IPS-15b (cell line): ENCODE results near the gene PLAAT2.
"Not testable (repeated sequence)": the region's sequence is repeated elsewhere in the genome, so short reads cannot be mapped to it uniquely, and the experiment has no call there.

Experiments
- H3K27me3 ChIP-seq: one replicate; pipeline ENCODE4 v1.6.1; 2013; ENCODE audit warnings: low read length; ENCODE audit not compliant: control insufficient read depth, insufficient read depth
- H3K36me3 ChIP-seq: one replicate; pipeline ENCODE4 v1.6.1; 2013; ENCODE audit warnings: low read length; ENCODE audit not compliant: control insufficient read depth, insufficient read depth
- H3K4me1 ChIP-seq: one replicate; pipeline ENCODE4 v1.6.1; 2013; ENCODE audit warnings: mild to moderate bottlenecking, low read length; ENCODE audit not compliant: control insufficient read depth, insufficient read depth
- H3K4me3 ChIP-seq: one replicate; pipeline ENCODE4 v1.5.1; 2013; ENCODE audit warnings: low read depth, low read length
- H3K9ac ChIP-seq: one replicate; pipeline ENCODE4 v1.6.1; 2013; ENCODE audit warnings: low read depth, mild to moderate bottlenecking, low read length
- H3K9me3 ChIP-seq: one replicate; pipeline ENCODE4 v1.6.1; 2013; ENCODE audit warnings: mild to moderate bottlenecking, low read length; ENCODE audit not compliant: control insufficient read depth, insufficient read depth

The PLAAT2 gene

DNA sequence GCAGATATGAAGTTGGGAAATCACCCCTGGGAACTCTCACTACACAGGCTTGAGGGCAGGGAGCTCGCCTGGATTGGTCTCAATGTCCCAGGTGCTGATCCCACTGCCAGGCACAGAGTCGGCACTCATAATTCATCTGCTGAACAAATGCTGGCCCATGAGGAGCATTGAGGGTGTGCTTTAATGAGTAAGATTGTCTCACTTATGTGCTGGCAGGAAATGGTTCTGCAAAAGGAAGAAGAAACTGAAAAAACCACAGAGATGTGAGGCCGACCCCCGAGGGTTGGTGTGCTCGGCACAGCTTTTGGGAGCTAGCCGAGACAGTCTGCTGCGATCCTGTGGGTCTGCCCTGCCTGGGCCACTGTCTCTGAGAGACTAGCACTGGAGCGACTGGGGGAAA is 9.4 kb downstream of the PLAAT2 start:
- Histone ChIP-seq H3K9me3 (no peaks in the 10 kb centered on the region), H3K36me3 (no peaks in the 10 kb centered on the region), H3K9ac (no peak overlapping the region), H3K4me1 (peaks cover 4% of the 10 kb centered on the region), H3K4me3 (no peak overlapping the region), H3K27me3 (no peaks in the 10 kb centered on the region)

DNA sequence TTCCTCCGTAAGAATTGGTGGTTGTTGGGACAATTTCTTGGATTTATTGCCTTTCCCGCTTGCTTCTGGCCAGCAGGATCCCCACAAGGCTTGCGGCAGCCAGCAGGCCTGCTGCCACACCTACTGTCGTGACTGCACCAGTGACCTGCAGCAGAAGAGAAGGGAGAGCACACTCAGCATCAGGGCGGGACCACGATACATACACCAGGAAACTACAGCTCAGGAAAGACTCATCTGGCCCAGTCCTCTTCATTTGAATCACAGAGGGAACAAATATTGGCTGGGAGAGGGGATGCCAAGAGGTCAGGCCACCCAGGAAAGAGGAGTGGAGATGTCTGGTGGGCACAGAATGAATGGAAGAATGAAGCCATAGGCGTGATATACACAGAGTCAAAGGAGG is 10.3 kb downstream of the PLAAT2 start:
- H3K27me3 ChIP-seq = no peaks in the 10 kb centered on the region
- H3K4me1 ChIP-seq = peaks cover 4% of the 10 kb centered on the region
- H3K4me3 ChIP-seq = no peak overlapping the region
- no peaks in the 10 kb centered on the region for H3K36me3 ChIP-seq
- H3K9me3 ChIP-seq = no peaks in the 10 kb centered on the region
- no peak overlapping the region for H3K9ac ChIP-seq

DNA sequence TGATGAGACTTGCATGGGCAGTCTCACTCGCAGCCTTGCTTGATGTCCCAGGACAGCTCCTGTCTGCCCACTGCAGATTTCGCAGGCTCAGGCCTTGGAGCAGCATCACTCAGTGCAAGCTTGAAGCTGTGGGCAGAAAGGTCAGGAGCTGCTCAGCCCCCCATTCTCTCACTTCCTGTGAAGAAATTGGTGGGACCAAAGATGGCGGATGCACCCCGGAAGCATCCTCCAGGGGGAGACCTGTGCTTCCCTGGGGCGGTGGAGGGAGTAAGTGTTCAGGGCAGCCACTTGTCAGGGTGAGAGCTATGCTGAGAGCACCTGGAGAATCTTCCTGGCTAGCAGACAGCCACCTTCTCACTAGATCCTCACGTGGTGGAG is 11.3 kb downstream of the PLAAT2 start:
- Histone ChIP-seq H3K27me3 (no peaks in the 10 kb centered on the region), H3K9ac (no peak overlapping the region), H3K36me3 (no peaks in the 10 kb centered on the region), H3K4me3 (no peak overlapping the region), H3K9me3 (no peaks in the 10 kb centered on the region), H3K4me1 (peaks cover 4% of the 10 kb centered on the region)

DNA sequence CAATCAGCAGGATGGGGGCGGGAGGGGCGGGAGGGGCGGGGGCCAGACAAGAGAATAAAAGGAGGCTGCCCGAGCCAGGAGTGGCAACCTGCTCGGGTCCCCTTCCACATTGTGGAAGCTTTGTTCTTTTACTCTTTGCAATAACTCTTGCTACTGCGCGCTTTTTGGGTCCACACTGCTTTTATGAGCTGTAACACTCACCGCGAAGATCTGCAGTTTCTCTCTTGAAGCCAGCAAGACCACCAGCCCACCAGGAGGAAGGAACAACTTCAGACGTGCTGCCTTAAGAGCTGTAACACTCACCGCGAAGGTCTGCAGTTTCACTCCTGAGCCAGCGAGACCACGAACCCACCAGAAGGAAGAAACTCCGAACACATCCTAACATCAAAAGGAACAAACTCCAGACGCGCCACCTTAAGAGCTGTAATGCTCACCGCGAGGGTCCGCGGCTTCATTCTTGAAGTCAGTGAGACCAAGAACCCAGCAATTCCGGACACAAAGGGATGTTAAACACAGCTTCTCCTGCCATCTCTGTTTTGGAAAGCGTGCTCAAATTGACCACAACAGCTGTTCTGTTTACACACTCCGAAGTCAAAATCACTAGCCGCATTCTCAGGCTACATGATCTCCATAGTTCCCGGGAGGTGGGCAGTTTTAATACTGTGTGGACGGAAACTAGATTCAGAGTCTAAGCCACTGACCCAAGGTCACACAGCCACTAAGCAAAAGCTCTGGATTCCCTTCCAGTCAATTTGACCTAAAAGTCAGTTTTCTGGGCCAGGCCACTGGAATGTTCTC is 11.9 kb downstream of the PLAAT2 start:
- Histone ChIP-seq H3K9ac (no peak overlapping the region), H3K4me3 (no peak overlapping the region), H3K9me3 (no peaks in the 10 kb centered on the region), H3K27me3 (no peaks in the 10 kb centered on the region), H3K36me3 (no peaks in the 10 kb centered on the region), H3K4me1 (peaks cover 4% of the 10 kb centered on the region)

DNA sequence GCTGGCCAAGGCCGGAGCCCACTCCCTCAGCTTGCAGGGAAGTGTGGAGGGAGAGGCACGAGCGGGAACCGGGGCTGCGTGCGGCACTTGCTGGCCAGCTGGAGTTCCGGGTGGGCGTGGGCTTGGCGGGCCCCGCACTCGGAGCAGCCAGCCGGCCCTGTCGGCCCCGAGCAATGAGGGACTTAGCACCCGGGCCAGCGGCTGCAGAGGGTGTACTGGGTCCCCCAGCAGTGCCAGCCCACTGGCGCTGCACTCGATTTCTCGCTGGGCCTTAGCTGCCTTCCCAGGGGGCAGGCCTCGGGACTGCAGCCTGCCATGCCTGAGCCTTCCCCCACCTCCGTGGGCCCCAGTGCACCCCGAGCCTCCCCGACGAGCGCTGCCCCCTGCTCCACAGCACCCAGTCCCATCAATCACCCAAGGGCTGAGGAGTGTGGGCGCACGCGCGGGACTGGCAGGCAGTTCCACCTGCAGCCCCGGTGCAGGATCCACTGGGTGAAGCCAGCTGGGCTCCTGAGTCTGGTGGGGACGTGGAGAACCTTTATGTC is 13.0 kb downstream of the PLAAT2 start:
- H3K4me3 ChIP-seq, H3K27me3 ChIP-seq, H3K9ac ChIP-seq, H3K36me3 ChIP-seq, H3K4me1 ChIP-seq, H3K9me3 ChIP-seq: not testable (repeated sequence)

DNA sequence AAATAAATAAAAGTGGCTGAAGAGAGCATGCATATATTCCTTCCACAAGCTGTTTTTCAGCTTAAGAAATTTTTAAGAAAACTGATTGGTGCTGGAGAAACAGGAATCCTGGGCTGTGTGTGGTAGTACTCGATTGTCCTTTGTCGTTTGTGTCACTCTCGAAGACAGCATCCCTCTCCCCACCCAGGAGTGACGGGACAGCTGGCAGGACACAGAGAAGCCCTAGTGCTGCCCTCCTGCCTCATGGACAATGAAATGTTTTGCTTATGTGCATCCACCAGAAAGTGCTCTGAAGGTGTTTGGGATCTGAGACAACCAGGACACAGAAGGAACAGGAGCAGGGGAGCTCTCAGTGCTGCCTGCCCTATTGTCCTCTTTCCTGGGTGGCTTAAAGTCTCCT is 13.8 kb downstream of the PLAAT2 start:
- H3K36me3 ChIP-seq = no peaks in the 10 kb centered on the region
- H3K27me3 ChIP-seq = no peaks in the 10 kb centered on the region
- H3K4me3 ChIP-seq = no peak overlapping the region
- no peaks in the 10 kb centered on the region for H3K9me3 ChIP-seq
- H3K4me1 ChIP-seq = no peaks in the 10 kb centered on the region
- H3K9ac ChIP-seq = no peak overlapping the region

DNA sequence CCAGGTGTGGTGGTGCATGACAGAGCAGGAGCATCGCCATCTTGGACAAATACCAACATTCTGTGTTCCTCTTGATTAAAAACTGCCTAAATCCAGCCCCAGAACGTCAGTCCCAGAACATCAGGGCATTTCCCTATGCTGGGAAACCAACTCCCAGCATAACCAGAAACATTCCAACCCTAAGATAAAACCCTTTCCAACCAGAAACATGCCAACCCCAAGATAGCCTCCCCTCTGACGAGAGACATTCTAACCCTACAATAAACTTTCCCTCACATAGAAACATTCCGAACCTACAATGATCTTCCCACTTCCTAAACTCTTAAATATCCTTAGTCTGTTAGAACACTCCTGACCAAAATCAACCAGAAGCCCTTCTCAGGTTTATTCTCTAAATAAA is 15.0 kb downstream of the PLAAT2 start:
- H3K27me3 ChIP-seq = no peaks in the 10 kb centered on the region
- no peaks in the 10 kb centered on the region for H3K9me3 ChIP-seq
- no peak overlapping the region for H3K9ac ChIP-seq
- no peak overlapping the region for H3K4me3 ChIP-seq
- no peaks in the 10 kb centered on the region for H3K36me3 ChIP-seq
- H3K4me1 ChIP-seq = no peaks in the 10 kb centered on the region

DNA sequence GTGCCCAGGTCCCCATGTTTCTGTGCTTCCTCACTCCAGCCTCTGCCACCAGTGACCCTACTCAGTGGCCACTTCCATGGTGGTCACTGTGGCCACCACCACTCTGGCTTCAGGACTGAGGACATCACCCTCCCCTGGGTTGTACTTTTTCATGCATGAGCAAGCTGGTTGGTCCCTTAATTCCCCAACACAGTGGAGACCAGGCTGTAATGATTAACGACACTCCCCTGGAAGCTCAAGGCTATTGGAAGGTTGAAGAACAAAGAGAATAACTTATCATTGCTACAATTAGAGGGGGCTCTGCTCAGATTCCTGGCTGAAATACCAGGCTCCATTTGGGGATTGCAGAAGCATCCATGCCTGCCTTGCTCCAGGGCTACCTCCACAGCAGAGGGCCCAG is 16.1 kb downstream of the PLAAT2 start:
- Histone ChIP-seq H3K9ac (no peak overlapping the region), H3K27me3 (no peaks in the 10 kb centered on the region), H3K9me3 (no peaks in the 10 kb centered on the region), H3K4me3 (no peak overlapping the region), H3K4me1 (no peaks in the 10 kb centered on the region), H3K36me3 (no peaks in the 10 kb centered on the region)

DNA sequence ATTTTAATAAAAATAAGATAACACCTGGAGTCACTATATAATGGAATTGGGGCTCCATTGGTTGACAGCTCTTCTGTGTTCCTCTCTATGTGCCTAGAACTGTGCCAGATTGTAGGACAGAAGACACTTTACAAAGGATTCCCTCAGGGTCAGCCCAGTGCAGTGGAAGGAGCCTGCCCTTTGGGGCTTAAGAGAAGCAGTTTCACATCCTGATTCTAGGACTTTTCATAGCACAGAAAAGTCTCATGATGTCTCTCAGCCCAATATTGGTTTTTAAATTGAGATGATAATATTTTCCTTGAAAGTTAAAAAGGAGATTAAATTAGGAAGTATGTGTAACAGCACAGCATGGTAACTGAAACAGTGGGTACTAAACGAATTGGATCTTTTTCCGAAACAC is 19.5 kb downstream of the PLAAT2 start:
- Histone ChIP-seq H3K9me3 (no peaks in the 10 kb centered on the region), H3K4me3 (no peak overlapping the region), H3K27me3 (no peaks in the 10 kb centered on the region), H3K36me3 (no peaks in the 10 kb centered on the region), H3K4me1 (no peaks in the 10 kb centered on the region), H3K9ac (no peak overlapping the region)

DNA sequence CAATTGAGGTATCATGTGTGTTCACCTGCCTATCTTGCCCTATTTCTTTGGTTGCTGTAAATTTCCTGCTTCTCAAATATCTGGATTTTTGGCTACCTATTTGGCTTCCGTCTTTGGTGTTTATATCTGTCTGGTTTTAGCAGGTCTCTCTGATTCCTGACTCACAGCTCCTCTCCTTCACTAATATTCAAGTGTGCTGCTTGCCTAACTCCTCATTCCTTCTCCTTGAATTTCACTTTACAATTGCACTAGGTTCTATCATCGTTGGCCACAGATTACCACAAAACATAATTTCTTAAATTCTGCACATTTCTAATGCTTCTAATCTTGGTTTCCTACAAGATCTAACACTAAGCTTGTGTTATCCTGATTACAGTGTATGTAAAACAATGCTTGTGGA is 20.7 kb downstream of the PLAAT2 start:
- not testable (repeated sequence) for H3K9ac ChIP-seq, H3K9me3 ChIP-seq, H3K36me3 ChIP-seq, H3K4me1 ChIP-seq, H3K4me3 ChIP-seq, H3K27me3 ChIP-seq

DNA sequence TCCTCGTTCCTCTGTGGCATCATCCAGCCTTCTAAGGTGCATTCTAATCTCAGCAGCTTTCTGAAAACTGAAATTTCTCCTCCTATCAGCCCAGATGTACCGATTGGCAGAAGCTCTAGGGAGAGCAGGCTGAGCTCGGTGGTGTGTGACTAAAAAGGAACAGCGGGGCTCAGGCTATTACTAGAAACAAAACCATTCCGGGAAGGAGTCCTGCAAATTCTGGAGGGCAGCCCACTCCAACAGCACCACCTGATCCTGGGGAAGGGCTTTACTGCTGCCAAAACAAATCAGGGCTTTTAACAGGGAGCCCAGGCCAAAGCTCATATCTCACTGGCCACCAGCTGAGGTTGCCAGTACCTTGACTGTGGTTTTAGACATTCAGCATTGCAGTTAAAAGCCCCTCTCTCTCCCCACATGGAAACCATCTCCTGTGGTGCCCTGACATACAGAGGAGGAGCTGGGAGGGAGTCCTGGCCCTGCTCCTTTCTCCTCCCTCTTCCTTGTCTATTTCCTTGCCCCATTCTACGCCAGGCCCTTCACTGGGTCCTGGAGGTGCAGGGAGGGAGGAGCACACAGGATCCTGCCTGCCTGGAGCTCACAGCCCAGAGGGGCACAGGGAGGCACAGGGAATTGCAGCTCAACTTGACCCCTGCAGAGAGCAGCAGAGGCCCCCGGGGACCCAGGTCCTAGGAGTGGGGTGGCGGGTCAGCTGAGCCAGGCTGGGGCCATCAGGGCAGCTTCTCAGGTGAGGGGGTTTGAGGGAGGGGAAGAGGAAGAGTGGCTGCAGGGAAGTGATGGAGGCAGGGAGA is 25.7 kb downstream of the PLAAT2 start:
- Histone ChIP-seq H3K4me3 (no peak overlapping the region), H3K9ac (no peak overlapping the region), H3K36me3 (no peaks in the 10 kb centered on the region), H3K27me3 (no peaks in the 10 kb centered on the region), H3K9me3 (no peaks in the 10 kb centered on the region), H3K4me1 (peaks cover 12% of the 10 kb centered on the region)
